Endodermal cell (in vitro differentiated cells): ENCODE data around the gene PIEZO2. TPM values are rescaled to one million over a fixed set of nuclear protein-coding genes. Genes with fewer than 3 reads are reported as not detected.

Source experiments
- DNase-seq: peaks from one replicate; pipeline ENCODE4 v3.0.0-alpha.2; 2017
- H3K27ac ChIP-seq: 2 replicates; pipeline ENCODE4 v1.5.1; 2013; ENCODE audit warnings: mild to moderate bottlenecking, low read depth, low read length, moderate library complexity
- H3K27me3 ChIP-seq: 2 replicates; pipeline ENCODE4 v1.6.1; 2013; ENCODE audit warnings: mild to moderate bottlenecking, low read length, moderate library complexity; ENCODE audit not compliant: insufficient read depth, control insufficient read depth, poor library complexity, severe bottlenecking
- H3K36me3 ChIP-seq: 2 replicates; pipeline ENCODE4 v1.7.0; 2013; ENCODE audit warnings: mild to moderate bottlenecking, low read length, moderate library complexity; ENCODE audit not compliant: control insufficient read depth, insufficient read depth
- H3K4me1 ChIP-seq: one replicate; pipeline ENCODE4 v1.7.0; 2013; ENCODE audit warnings: low read length; ENCODE audit not compliant: control insufficient read depth, insufficient read depth
- H3K4me3 ChIP-seq: 2 replicates; pipeline ENCODE4 v1.5.1; 2013; ENCODE audit warnings: mild to moderate bottlenecking, low read length, moderate library complexity
- H3K9ac ChIP-seq: 2 replicates; pipeline ENCODE4 v1.6.1; 2013; ENCODE audit warnings: mild to moderate bottlenecking, low read length, moderate library complexity; ENCODE audit not compliant: poor library complexity, severe bottlenecking; ENCODE audit errors: extremely low read depth
- H3K9me3 ChIP-seq: 2 replicates; pipeline ENCODE4 v1.6.1; 2013; ENCODE audit warnings: mild to moderate bottlenecking, low read length, moderate library complexity; ENCODE audit not compliant: control insufficient read depth
- H3K27ac Mint-ChIP-seq: 2 replicates; pipeline ENCODE4 v1.8.0; 2020; ENCODE audit warnings: mixed read lengths
- H3K27me3 Mint-ChIP-seq: 2 replicates; pipeline ENCODE4 v1.8.0; 2021; ENCODE audit warnings: mild to moderate bottlenecking, mixed read lengths; ENCODE audit not compliant: insufficient read depth
- H3K36me3 Mint-ChIP-seq: 2 replicates; pipeline ENCODE4 v1.8.0; 2020; ENCODE audit warnings: low read depth, mixed read lengths
- H3K4me1 Mint-ChIP-seq: 2 replicates; pipeline ENCODE4 v1.8.0; 2020; ENCODE audit warnings: mixed read lengths
- H3K4me3 Mint-ChIP-seq: 2 replicates; pipeline ENCODE4 v1.8.0; 2020; ENCODE audit warnings: mild to moderate bottlenecking, moderate library complexity, mixed read lengths
- H3K9me3 Mint-ChIP-seq: 2 replicates; pipeline ENCODE4 v1.8.0; 2020; ENCODE audit warnings: mild to moderate bottlenecking, mixed read lengths
- CTCF ChIP-seq: fragments of 200-600 bp; sonication (generic); conservative IDR thresholded peaks from 2 replicates; pipeline ENCODE4 v1.5.0; 2021; ENCODE audit warnings: antibody characterized with exemption, mild to moderate bottlenecking
- WGBS, 2 experiments: methylation state at CpG; one replicate each; pipeline versions ENCODE4 v1.1.5 to v1.1.7; 2013; ENCODE audit warnings: missing lambda C conversion rate in 2 of 2, mixed read lengths in 1 of 2; ENCODE audit not compliant: insufficient coverage in 1 of 2, insufficient read length in 1 of 2; 5-methylcytosine and 5-hydroxymethylcytosine counted together
- total RNA-seq, 2 donors: library from RNA; stranded (reverse); fragmentation: NEBNext Ultra II Directional in 1 of 2; extraction: Animal tissue kit (Norgen Biotek cat#: 25700) in 1 of 2; gene quantifications; 2 replicates in 1 of 2; 3 replicates in 1 of 2; pipeline ENCODE4 v1.2.1, GENCODE V29; 2021

Gene PIEZO2
- total RNA-seq, 2 donors from 2014 or later, result 7.3 to 12.1 TPM

GRCh38 chr18:11047817-11048216, 101.6 kb downstream of the PIEZO2 start:
- no peak for DNase-seq
- no peak overlapping the region for H3K4me3 ChIP-seq
- peaks cover 25% of the 10 kb centered on the region for H3K9me3 ChIP-seq
- no peak for TF ChIP-seq CTCF
- H3K27me3 Mint-ChIP-seq, result no peaks in the 10 kb centered on the region
- no peaks in the 10 kb centered on the region for H3K36me3 ChIP-seq
- no peaks in the 10 kb centered on the region for H3K4me1 ChIP-seq
- H3K36me3 Mint-ChIP-seq, result peaks cover 5% of the 10 kb centered on the region
- no peak overlapping the region for H3K27ac ChIP-seq
- H3K9me3 Mint-ChIP-seq, result peaks cover 15% of the 10 kb centered on the region
- H3K4me1 Mint-ChIP-seq, result peaks cover 2% of the 10 kb centered on the region
- H3K27me3 ChIP-seq, result no peaks in the 10 kb centered on the region
- 88 to 95% methylated on average over 3 to 5 of the region's 5 CpGs for WGBS, 2 experiments
- no peak overlapping the region for H3K27ac Mint-ChIP-seq
- H3K9ac ChIP-seq, result no peak overlapping the region
- no peak overlapping the region for H3K4me3 Mint-ChIP-seq

DNA sequence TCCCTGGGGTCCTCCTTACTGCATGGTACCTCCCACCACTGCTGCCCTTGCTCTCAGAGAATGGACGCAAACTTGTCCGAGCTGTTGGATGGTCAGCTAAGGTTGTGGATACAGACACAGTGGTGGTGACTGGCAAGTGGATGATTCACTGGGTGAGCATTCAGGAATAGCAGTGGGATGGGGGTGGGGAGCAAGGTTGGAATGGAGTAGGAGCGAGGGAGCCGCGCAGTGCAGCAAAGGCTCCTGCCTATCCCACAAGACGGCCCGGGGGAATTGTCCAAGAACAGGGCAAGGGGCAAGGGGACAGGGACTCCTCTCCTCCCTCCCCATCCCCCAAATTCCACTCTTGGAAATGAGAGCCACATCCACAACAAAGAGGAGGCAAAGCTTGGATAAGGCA, 102.2 kb downstream of the PIEZO2 start:
- Histone ChIP-seq H3K9me3 (peaks cover 25% of the 10 kb centered on the region), H3K4me1 (peaks cover 3% of the 10 kb centered on the region), H3K27me3 (no peaks in the 10 kb centered on the region), H3K36me3 (no peaks in the 10 kb centered on the region), H3K9ac (no peak overlapping the region), H3K27ac (no peak overlapping the region), H3K4me3 (no peak overlapping the region)
- Mint-ChIP-seq H3K27ac (no peak overlapping the region), H3K4me3 (no peak overlapping the region), H3K27me3 (no peaks in the 10 kb centered on the region), H3K9me3 (peaks cover 15% of the 10 kb centered on the region), H3K36me3 (peaks cover 5% of the 10 kb centered on the region), H3K4me1 (peaks cover 3% of the 10 kb centered on the region)
- TF ChIP-seq CTCF, result no peak
- no peak for DNase-seq
- WGBS, 2 experiments, result 80 to 86% methylated on average over 2 to 7 of the region's 7 CpGs

DNA sequence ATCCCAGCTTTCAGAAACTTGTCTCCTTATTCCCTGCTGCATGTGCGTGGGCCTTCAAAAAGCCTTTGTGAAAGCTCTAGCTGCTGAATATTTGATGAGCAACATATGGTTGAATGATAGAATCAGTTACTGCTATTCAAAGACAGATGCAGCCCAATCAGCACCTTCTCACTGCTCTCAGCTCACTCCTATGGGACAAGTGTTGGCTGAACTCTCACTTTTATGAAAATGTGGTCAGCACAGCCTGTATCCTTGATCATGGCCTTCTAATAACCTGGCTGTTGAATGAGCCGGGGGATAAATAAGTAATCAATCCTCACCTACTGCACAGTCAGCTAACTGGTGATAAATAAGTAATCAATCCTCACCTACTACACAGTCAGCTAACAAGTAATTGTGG, 103.2 kb downstream of the PIEZO2 start:
- Mint-ChIP-seq H3K4me1 (peaks cover 5% of the 10 kb centered on the region), H3K27me3 (no peaks in the 10 kb centered on the region), H3K36me3 (peaks cover 5% of the 10 kb centered on the region), H3K9me3 (peaks cover 15% of the 10 kb centered on the region), H3K27ac (no peak overlapping the region), H3K4me3 (no peak overlapping the region)
- H3K36me3 ChIP-seq, result no peaks in the 10 kb centered on the region
- H3K4me3 ChIP-seq, result no peak overlapping the region
- no peaks in the 10 kb centered on the region for H3K27me3 ChIP-seq
- H3K4me1 ChIP-seq, result peaks cover 3% of the 10 kb centered on the region
- H3K9me3 ChIP-seq, result peaks cover 25% of the 10 kb centered on the region
- TF ChIP-seq CTCF, result no peak
- DNase-seq, result no peak
- H3K27ac ChIP-seq, result peak overlapping the region; percentile 55
- H3K9ac ChIP-seq, result no peak overlapping the region
- WGBS, 2 experiments, result 95% methylated on average over 2 of the region's 2 CpGs; no CpG with 5 or more reads in 1 of the 2 experiments
